ENCODE data around the gene PLXNA3. TPM values are rescaled to one million over a fixed set of nuclear protein-coding genes. Genes with fewer than 3 reads are reported as not detected.
"Not testable (repeated sequence)": the region's sequence is repeated elsewhere in the genome, so short reads cannot be mapped to it uniquely, and the experiment has no call there.

Gene PLXNA3
- polyA plus RNA-seq, 1 experiment = 36.0 TPM

DNA sequence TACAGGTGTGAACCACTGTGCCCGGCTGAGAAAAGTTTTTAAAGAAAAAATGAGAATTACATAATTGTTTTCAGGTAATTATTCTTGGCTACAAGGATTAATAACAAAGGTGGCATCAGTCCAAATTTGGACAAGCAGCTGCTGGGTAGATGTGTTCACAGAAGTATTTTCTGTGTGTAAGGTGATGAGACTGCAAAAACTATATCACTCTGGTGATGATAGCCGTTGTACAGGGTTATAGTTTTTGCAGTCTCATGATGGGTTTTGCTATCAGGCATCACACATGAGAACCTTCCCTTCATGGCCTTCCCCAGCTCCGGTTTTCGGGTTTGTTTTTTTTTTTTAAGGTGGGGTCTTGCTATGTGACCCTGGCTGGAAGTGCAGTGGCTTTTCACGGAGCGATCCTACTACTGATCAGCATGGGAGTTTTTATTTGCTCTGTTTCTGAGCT, 37.4 kb downstream of the PLXNA3 start:
- H3K27me3 ChIP-seq (ENCODE audit: control insufficient read depth, insufficient read depth, low read length) = no peaks in the 10 kb centered on the region
- ChIA-PET POLR2A (no interaction called here), CTCF (no interaction called here)
- no peaks in the 10 kb centered on the region for H3K36me3 ChIP-seq (ENCODE audit: control insufficient read depth, insufficient read depth, low read length)
- DNase-seq (ENCODE audit: low read depth) = no peak
- H3K4me3 ChIP-seq (ENCODE audit: low read depth, low read length) = no peak overlapping the region
- TF ChIP-seq, protein P1, sequence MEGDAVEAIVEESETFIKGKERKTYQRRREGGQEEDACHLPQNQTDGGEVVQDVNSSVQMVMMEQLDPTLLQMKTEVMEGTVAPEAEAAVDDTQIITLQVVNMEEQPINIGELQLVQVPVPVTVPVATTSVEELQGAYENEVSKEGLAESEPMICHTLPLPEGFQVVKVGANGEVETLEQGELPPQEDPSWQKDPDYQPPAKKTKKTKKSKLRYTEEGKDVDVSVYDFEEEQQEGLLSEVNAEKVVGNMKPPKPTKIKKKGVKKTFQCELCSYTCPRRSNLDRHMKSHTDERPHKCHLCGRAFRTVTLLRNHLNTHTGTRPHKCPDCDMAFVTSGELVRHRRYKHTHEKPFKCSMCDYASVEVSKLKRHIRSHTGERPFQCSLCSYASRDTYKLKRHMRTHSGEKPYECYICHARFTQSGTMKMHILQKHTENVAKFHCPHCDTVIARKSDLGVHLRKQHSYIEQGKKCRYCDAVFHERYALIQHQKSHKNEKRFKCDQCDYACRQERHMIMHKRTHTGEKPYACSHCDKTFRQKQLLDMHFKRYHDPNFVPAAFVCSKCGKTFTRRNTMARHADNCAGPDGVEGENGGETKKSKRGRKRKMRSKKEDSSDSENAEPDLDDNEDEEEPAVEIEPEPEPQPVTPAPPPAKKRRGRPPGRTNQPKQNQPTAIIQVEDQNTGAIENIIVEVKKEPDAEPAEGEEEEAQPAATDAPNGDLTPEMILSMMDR (IDR thresholded peaks at IDR 0.05; ENCODE audit: insufficient read depth, low read depth, low read length) = no peak

- CTCF ChIA-PET; DNase-seq (ENCODE audit: low read depth); H3K36me3 ChIP-seq (ENCODE audit: control insufficient read depth, insufficient read depth, low read length); H3K4me3 ChIP-seq (ENCODE audit: low read depth, low read length); H3K27me3 ChIP-seq (ENCODE audit: control insufficient read depth, insufficient read depth, low read length): not testable (repeated sequence)
- POLR2A ChIA-PET = interaction anchor here (0.6 kb wide), 1 partner anchor 9 kb away, joined by 3 read pairs; no protein-coding TSS in a partner anchor
Measured at GRCh38 chrX:154496591-154497137, 38.6 kb downstream of the PLXNA3 start.

DNA sequence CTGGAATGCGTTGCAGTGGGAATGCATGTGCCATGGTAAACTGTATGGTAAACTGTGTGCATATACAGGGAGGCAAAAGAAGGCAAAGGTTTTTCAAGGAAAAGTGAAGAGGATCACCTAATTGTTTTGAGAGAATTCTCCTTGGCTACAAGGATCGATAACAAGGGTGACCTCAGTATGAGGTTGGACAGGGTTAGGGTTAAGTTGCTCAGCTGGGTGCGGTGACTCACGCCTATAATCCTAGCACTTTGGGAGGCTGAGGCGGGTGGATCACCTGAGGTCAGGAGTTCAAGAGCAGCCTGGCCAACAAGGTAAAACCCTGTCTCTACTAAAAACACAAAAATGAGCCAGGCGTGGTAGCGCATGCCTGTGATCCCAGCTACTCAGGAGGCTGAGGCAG, 43.3 kb downstream of the PLXNA3 start:
- DNase-seq (ENCODE audit: low read depth); H3K27me3 ChIP-seq (ENCODE audit: control insufficient read depth, insufficient read depth, low read length); H3K4me3 ChIP-seq (ENCODE audit: low read depth, low read length); POLR2A ChIA-PET; CTCF ChIA-PET; H3K36me3 ChIP-seq (ENCODE audit: control insufficient read depth, insufficient read depth, low read length): not testable (repeated sequence)

DNA sequence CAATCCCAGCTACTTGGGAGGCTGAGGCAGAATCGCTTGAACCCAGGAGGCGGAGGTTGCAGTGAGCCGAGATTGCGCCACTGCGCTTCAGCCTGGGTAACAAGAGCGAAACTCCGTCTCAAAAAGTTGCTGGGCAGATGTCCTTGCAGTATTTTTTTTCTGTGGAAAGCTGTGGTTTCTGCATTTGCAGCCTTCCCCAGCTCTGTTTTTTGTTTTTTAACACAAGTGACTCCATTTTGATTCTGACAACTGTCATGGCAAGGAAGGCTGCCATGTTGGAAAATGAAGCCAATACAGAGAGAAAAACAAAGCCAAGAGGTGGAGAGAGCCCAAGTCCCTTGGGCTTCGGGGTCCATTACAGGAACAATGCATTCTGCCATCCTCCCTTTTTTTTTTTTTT, 44.0 kb downstream of the PLXNA3 start:
- POLR2A ChIA-PET = no interaction called here
- DNase-seq (ENCODE audit: low read depth) = no peak
- TF ChIP-seq, protein P1 (IDR thresholded peaks at IDR 0.05; ENCODE audit: insufficient read depth, low read depth, low read length) = no peak
- Histone ChIP-seq H3K27me3 (ENCODE audit: control insufficient read depth, insufficient read depth, low read length) (no peaks in the 10 kb centered on the region), H3K36me3 (ENCODE audit: control insufficient read depth, insufficient read depth, low read length) (no peaks in the 10 kb centered on the region), H3K4me3 (ENCODE audit: low read depth, low read length) (no peak overlapping the region)
- CTCF ChIA-PET = no interaction called here

DNA sequence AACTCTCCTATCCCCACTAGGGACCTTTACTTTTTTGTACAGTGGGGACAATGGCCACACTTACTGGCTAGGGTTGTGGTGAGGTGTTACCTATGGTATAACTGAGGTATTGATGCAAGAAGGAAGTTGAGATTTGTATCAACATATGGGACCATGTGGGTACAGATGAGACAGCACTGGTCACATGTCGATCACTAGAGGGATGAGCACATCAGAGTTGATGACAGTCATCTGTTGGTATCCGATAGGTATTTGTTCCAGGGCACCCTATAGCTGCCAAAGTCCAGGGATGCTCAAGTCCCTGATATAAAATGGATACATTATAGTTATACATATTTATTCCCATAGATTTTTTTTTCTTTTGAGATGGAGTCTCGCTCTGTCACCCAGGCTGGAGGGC, 44.9 kb downstream of the PLXNA3 start:
- no peak for DNase-seq (ENCODE audit: low read depth)
- Histone ChIP-seq H3K27me3 (ENCODE audit: control insufficient read depth, insufficient read depth, low read length) (no peaks in the 10 kb centered on the region), H3K4me3 (ENCODE audit: low read depth, low read length) (no peak overlapping the region), H3K36me3 (ENCODE audit: control insufficient read depth, insufficient read depth, low read length) (no peaks in the 10 kb centered on the region; the same call in 1 of the 2 replicates)
- POLR2A ChIA-PET = no interaction called here
- TF ChIP-seq, protein P1 (IDR thresholded peaks at IDR 0.05; ENCODE audit: insufficient read depth, low read depth, low read length) = no peak
- CTCF ChIA-PET = no interaction called here

GRCh38 chrX:154505734-154506133, 47.7 kb downstream of the PLXNA3 start:
- no peaks in the 10 kb centered on the region for H3K27me3 ChIP-seq (ENCODE audit: control insufficient read depth, insufficient read depth, low read length)
- H3K4me3 ChIP-seq (ENCODE audit: low read depth, low read length) = no peak overlapping the region
- CTCF ChIA-PET = no interaction called here
- H3K36me3 ChIP-seq (ENCODE audit: control insufficient read depth, insufficient read depth, low read length) = peaks cover 2% of the 10 kb centered on the region
- POLR2A ChIA-PET = no interaction called here
- DNase-seq (ENCODE audit: low read depth) = no peak
- TF ChIP-seq, protein P1 (IDR thresholded peaks at IDR 0.05; ENCODE audit: insufficient read depth, low read depth, low read length) = no peak
